GM18870 (cell line): ENCODE measurements around the gene C16orf95.
"Not testable (repeated sequence)": the region's sequence is repeated elsewhere in the genome, so short reads cannot be mapped to it uniquely, and the experiment has no call there.

ENCODE experiments used
- ATAC-seq: cut with Tn5 transposase; IDR thresholded peaks from one replicate; pipeline ENCODE4 v1.9.1; 2021; ENCODE audit warnings: moderate library complexity; ENCODE audit not compliant: unreplicated experiment

C16orf95 gene

DNA sequence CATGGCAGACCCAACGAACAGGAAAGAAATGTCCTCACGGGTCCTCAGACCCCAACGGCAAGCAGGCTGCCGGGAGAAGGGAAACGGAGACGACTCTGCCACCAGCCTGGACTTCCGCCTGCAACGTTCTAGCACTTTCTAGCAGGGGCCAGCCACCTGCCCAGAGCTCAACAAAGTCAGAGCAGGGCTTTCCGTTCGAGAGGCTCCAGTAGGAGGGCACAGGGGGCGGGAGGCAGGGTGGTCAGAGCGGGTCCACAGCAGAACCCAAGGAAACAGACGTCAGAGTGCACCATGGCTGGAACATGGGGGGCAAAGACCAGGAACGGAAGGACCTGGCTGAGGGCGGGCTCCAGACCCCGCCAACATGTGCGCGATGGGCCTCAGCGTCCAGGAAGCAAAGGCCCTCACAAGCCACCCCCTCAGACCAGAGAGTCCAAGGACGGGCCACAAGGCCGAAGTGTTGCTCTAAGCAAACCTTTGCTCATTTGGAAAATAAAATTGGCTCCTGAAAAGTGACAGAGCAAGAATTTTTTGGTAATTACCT lies 29.4 kb upstream of the C16orf95 start:
- ATAC-seq, result no peak

DNA sequence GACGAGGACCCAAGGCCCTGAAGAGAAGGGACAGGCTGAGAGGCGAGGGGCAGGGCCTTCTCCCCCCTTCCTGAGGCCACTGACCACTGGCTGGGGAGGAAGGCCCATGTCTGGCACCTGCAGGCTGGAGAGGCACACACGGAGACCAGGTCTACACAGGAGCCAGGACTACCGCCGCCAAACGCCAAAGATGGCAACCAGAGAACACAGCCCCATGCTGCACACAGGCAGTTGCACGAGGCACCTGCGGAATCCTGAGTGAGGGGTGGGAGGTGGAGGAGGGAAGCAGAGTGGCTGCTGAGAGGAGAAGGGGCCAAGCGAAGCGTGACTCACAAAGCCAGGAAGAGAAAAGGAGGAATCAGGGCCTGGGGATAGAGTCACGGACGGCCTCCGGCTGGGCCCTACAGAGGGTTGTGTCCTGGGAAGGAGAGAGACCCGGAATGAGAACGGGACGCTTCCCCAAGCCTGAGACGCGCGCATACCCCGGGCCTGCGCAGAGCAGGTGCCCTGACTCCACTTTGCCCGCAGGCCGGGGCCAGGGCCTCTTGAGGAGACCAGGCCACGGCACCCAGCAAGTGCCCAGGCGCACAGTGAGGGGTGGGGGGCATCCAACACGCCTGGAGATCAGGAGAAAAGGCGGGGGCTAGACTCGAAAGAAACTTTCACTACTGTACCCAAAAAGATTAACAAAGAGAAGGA lies 28.7 kb upstream of the C16orf95 start:
- no peak for ATAC-seq

DNA sequence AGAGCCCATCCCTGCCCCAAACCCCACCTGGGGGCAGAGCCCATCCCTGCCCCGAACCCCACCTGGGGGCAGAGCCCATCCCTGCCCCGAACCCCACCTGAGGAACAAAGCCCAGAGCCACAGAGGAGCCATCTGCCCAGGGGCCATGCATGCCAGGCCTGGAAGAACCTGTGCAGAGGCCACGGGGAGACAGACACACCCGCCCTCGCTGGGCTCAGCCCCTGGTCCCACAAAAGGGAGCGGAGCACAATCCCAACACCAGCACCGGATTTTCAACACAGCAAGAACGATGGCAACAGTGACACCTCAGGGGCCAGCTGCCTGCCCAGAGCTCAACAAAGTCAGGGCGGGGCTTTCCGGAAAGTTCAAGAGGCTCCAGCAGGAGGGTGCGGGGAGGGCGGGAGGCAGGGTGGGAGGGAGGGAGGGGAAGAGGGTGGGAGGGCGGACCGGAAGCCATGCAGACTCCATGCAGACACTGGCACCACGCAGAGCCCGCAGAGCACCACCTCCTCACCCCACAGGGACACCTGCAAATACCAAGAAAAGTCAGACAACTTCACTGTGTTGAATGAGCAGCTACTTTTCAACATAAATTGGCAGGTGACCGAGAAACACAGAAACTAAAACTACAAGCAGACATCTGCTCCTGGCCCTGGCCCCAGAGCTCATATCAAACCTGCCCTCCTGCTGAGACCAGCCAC lies 27.9 kb upstream of the C16orf95 start:
- ATAC-seq, result no peak

DNA sequence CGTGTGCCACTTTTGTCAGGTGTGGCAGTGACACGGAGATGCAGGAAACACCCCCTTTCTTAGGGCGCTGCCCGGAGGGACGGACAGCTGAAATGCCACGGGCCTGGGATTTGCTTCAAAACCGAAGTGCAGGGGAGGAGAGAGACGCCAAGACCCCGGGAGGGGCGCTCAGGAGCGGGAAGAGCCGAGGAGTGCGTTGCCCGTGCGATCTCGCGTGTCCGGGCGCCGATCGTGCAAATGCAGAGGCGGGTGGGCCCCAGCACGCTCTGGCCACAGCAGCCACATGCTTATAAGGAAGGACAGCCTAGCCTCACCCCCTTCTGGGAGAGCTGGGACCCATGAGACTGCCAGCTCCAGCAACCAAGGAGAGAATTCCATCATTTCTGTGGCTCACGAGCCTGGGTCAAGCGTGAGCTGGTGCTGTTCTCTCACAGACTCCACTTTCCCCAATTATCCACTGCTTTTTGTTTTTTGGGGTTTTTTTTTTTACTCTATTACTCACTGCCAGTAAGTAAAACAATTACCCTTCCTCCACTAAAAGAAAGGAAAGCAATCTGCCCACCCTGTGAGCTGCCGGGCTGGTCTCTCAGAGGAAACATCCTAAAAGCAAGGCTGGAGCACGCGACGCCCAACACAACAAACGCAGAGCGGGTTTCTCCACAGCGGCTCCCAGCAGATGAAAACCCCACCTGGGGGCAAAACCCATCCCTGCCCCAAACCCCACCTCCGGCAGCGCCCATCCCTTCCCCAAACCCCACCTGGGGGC lies 27.2 kb upstream of the C16orf95 start:
- no peak for ATAC-seq

DNA sequence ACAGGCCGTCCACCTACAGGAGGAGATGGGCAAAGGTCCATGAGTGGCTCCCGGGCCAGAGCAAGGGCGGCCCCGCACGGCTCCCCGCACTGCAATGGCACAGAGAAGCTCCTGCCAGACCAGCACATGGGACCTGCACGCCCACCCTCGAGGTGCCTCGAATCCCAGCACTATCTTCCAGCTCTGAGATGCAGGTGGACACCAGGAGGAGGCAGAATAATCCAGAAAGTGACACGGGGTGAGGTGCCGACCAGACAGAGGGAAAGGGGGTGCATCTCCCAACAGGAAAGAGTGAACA lies 26.5 kb upstream of the C16orf95 start:
- no peak for ATAC-seq

- ATAC-seq, result no peak
These were observed 26.0 kb upstream of the C16orf95 start for GRCh38 chr16:87342978-87343752.

GRCh38 chr16:87342504-87342903 lies 25.3 kb upstream of the C16orf95 start:
- no peak for ATAC-seq

DNA sequence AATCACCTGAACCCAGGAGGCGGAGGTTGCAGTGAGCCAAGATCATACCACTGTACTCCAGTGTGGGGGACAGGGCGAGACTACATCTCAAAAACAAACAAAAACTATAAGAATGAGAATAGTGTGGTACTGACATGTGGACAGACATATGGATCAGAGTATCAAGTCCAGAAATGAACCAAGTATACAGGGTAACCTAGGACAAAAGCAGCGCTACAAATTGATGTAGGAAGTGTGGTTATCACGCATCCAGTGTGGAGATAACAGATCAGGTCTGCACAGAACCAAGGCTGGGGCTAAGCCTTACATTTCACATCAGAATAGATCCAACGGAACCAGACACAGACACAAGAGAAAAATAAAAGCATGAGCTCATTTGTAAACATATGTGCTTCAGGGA lies 23.0 kb upstream of the C16orf95 start:
- no peak for ATAC-seq

DNA sequence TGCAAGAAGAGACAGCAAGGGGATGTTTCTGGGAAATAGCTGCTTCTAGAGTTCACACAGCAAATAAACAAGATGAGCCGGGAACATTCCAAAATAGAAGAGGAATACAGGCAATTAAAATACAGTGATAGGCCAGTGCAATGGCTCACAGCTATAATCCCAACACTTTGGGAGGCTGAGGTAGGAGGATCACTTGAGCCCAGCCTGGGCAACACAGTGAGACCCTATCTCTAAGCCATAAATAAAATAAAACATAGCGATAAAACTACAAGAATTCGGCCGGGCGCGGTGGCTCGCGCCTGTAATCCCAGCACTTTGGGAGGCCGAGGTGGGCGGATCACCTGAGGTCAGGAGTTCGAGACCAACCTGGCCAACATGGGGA lies 22.5 kb upstream of the C16orf95 start:
- not testable (repeated sequence) for ATAC-seq

- no peak for ATAC-seq
These were observed 22.0 kb upstream of the C16orf95 start for GRCh38 chr16:87339086-87339723.

DNA sequence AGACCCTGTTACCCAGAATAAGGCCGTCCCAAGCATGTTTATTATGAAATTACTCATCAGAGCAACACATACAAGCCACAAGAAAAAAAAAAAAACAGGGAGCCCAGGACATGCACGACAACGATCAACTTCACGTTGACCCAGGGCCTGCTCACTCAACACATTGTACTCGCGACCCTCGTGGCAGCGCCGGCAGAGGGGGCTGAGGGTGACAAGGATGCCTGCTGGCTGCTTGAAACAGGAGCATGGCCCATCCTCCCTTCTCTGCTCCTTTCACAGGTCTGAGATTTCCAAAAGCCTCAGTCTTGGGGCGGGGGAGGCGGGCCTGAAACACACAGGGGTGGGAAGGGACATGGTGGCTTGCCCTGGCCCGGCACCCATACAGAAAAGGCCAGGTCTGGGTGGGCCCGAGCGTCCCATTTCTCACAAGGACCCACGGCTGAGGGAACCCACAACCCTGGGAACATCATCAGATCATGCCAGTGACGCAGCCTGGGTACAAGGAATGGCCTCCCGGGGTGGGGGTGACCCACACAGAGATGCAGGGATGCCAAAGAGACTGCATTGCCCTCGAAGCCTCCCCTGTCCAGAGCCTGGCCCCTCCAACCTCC lies 21.1 kb upstream of the C16orf95 start:
- ATAC-seq, result no peak

DNA sequence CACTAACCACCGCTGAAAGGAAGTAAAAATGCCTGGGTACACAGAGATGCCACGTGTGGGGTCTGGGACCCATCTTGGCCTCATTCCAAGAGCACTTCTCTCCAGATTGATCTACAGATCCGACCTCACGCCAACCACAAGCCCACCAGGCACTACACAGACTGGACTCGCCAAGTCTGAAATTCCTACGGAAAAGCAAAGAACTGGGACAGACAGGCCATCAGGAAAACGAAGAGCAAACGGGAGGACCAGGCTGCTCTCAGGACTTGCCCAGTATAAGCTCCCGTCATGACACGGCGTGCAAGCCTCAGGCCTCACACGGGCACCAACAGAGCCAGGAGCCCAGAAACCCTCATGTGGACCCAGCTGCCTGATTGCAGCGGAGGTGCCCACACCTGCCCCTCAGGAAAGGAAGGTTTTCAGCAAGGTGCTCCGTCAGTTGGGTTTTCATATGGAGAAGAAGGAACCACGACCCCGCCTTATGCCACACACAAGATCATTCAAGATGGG lies 20.1 kb upstream of the C16orf95 start:
- no peak for ATAC-seq

DNA sequence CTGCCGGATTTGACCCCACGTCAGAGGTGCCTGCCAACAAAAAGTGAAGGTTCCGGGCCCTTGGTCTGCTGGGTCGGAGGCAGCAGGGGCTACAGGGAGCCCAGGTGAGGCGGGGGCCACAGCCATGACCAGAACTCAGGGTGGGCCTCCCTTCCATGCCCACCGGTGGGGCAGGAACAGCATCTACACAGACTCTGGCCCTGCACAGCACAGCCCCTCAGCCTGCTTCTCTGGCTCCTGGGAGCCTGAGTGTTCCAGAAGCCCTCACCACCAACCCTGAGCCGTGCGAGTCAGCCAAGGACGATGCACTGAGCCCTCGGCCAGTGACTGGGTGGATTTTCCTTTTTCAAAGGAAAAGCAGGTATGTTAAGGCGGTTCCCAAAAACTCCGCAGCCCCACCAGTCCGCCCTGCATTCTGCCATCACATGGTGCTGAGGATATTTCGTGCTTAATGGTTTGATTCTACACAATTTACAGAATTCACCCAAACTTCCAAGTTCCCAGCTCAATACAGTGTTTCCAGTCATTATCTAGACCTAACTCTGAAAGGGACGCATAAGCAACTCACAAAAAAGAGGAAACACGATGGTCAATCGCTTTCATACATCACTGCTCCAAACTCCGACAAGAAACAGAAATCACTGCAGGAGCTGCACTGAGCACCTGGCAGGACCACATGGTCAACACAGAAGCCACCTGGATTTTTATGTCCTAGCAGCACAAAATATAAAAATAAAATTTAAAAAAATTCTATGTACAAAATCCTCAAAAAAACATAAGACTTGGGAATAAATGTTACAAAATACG lies 19.4 kb upstream of the C16orf95 start:
- no peak for ATAC-seq

- ATAC-seq, result no peak
These were observed 18.6 kb upstream of the C16orf95 start for GRCh38 chr16:87335625-87336433.

GRCh38 chr16:87334651-87335624 lies 17.7 kb upstream of the C16orf95 start:
- ATAC-seq, result no peak

GRCh38 chr16:87333581-87334331 lies 16.6 kb upstream of the C16orf95 start:
- ATAC-seq, result no peak
